GM23338 (cell line): ENCODE measurements around the gene MS4A18.
"Not testable (repeated sequence)": the region's sequence is repeated elsewhere in the genome, so short reads cannot be mapped to it uniquely, and the experiment has no call there.

Experiments used
- CREB1 ChIP-seq: fragments of 250-450 bp; sonication (Bioruptor Pico); IDR thresholded peaks from 2 replicates; pipeline ENCODE4 v1.5.0; 2020; ENCODE audit warnings: low read depth, mild to moderate bottlenecking, moderate library complexity
- CTCF ChIP-seq, 2 experiments: fragments of 200-600 bp in 1 of 2; sonication (generic) in 1 of 2; conservative IDR thresholded peaks; 2 replicates each; pipeline versions ENCODE4 v1.5.1 to v1.6.1; 2016 to 2017; ENCODE audit warnings: antibody characterized with exemption in 2 of 2, low read depth in 2 of 2, mild to moderate bottlenecking in 2 of 2, moderate library complexity in 1 of 2
- JUNB ChIP-seq: IDR thresholded peaks from one replicate; pipeline ENCODE4 v1.6.1; 2016; ENCODE audit warnings: antibody characterized with exemption; ENCODE audit not compliant: unreplicated experiment
- ZNF114 ChIP-seq: fragments of 250-450 bp; sonication (Bioruptor Pico); IDR thresholded peaks from 2 replicates; pipeline ENCODE4 v1.5.0; 2020; ENCODE audit warnings: mild to moderate bottlenecking, moderate library complexity

- TF ChIP-seq CREB1 (CRISPR knock-in tag); CTCF (conservative IDR thresholded peaks at IDR 0.05; ENCODE audit: low read depth in 2 of 2); JUNB; ZNF114 (CRISPR knock-in tag): not testable (repeated sequence)
Observed at GRCh38 chr11:60684541-60684848, 40.0 kb upstream of the MS4A18 start.
